ENCODE data around the gene PDLIM4. TPM values are rescaled to one million over a fixed set of nuclear protein-coding genes. Genes with fewer than 3 reads are reported as not detected.

Gene PDLIM4
- total RNA-seq, 1 experiment from 2014 or later = 7.6 TPM

DNA sequence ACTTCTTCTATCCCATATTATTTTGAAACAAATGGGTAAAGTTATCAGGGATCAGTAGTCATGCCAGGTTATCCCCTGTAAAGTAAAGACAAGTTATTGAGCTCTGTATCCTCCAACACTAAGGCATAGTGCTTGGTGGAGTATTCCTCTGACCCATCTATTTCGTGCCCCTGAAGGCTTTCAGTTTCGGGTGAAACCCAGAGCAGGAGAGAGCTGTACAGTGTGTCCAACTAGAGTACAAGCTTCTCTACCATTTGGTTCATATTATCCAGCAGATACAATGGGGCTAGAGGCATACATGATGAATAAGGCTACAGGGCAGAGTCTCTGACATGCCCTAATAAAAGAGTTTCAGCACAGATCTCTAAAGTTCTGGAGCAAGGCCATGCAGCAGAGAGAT, 33.5 kb downstream of the PDLIM4 start:
- Histone ChIP-seq H4K8ac (replicated peaks; ENCODE audit: insufficient read length, low read depth, low read length) (no peak overlapping the region), H3K79me1 (ENCODE audit: insufficient read depth, low read depth, low read length, poor library complexity, severe bottlenecking) (no peaks in the 10 kb centered on the region), H2AFZ (ENCODE audit: low read length) (no peak overlapping the region), H4K20me1 (ENCODE audit: control insufficient read depth, insufficient read depth, insufficient read length) (no peaks in the 10 kb centered on the region), H3K4me1 (ENCODE audit: insufficient read depth, low read length) (no peaks in the 10 kb centered on the region), H3K4ac (ENCODE audit: low read depth, low read length) (no peak overlapping the region), H3K4me2 (ENCODE audit: insufficient read depth, insufficient read length, low read length) (no peak overlapping the region), H3K14ac (ENCODE audit: insufficient read depth, low read length) (no peak overlapping the region), H2BK120ac (ENCODE audit: low read depth, low read length, poor library complexity, severe bottlenecking) (no peak overlapping the region), H4K91ac (ENCODE audit: insufficient read length, low read depth, low read length) (no peak overlapping the region), H2BK20ac (ENCODE audit: low read depth, low read length, poor library complexity, severe bottlenecking) (no peak overlapping the region), H3K23me2 (ENCODE audit: insufficient read length, low read depth, low read length, poor library complexity, severe bottlenecking) (peaks cover 18% of the 10 kb centered on the region), H3K56ac (ENCODE audit: insufficient read length, low read depth, low read length) (no peak overlapping the region), H2BK12ac (ENCODE audit: insufficient read length, low read depth, low read length) (no peak overlapping the region), H2BK5ac (ENCODE audit: insufficient read length, low read length) (no peak overlapping the region), H2BK15ac (ENCODE audit: low read depth, low read length) (no peak overlapping the region), H2AK5ac (ENCODE audit: insufficient read length, low read length) (no peak overlapping the region), H3K27ac (ENCODE audit: insufficient read length, low read depth, low read length) (no peak overlapping the region), H3K27me3 (ENCODE audit: insufficient read depth, low read length) (peaks cover 3% of the 10 kb centered on the region; the same call in 1 of the 2 replicates), H3K9ac (ENCODE audit: extremely low read depth, insufficient read length, low read length) (no peak overlapping the region), H4K5ac (ENCODE audit: insufficient read length, low read depth, low read length) (no peak overlapping the region), H3T11ph (ENCODE audit: low read length) (no peak overlapping the region), H3K23ac (ENCODE audit: insufficient read length, low read depth, low read length) (no peak overlapping the region), H3K18ac (ENCODE audit: insufficient read length, low read depth, low read length) (no peak overlapping the region), H3K79me2 (ENCODE audit: insufficient read depth, low read length) (no peaks in the 10 kb centered on the region), H3K9me3 (ENCODE audit: control insufficient read depth, low read depth, low read length) (no peaks in the 10 kb centered on the region)
- Mint-ChIP-seq H3K27ac (no peak overlapping the region), H3K4me1 (peaks cover 20% of the 10 kb centered on the region in 2 experiments), H3K4me3 (no peak overlapping the region), H3K27me3 (ENCODE audit: low read depth) (peaks cover 28% of the 10 kb centered on the region), H3K9me3 (no peaks in the 10 kb centered on the region), H3K36me3 (ENCODE audit: insufficient read depth in 1 of 3, low read depth in 3 of 3) (no peaks in the 10 kb centered on the region)
- WGBS (ENCODE audit: extremely low coverage, insufficient read length, low lambda C conversion rate) = no CpG with 5 or more reads among the region's 2 CpGs
- TF ChIP-seq, protein P1, sequence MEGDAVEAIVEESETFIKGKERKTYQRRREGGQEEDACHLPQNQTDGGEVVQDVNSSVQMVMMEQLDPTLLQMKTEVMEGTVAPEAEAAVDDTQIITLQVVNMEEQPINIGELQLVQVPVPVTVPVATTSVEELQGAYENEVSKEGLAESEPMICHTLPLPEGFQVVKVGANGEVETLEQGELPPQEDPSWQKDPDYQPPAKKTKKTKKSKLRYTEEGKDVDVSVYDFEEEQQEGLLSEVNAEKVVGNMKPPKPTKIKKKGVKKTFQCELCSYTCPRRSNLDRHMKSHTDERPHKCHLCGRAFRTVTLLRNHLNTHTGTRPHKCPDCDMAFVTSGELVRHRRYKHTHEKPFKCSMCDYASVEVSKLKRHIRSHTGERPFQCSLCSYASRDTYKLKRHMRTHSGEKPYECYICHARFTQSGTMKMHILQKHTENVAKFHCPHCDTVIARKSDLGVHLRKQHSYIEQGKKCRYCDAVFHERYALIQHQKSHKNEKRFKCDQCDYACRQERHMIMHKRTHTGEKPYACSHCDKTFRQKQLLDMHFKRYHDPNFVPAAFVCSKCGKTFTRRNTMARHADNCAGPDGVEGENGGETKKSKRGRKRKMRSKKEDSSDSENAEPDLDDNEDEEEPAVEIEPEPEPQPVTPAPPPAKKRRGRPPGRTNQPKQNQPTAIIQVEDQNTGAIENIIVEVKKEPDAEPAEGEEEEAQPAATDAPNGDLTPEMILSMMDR (conservative IDR thresholded peaks at IDR 0.05) = no peak
- no peak for DNase-seq

Measured in H9 (cell line).